ENCODE results near the gene TMEM35A.
"Not testable (repeated sequence)": the region's sequence is repeated elsewhere in the genome, so short reads cannot be mapped to it uniquely, and the experiment has no call there.

Gene TMEM35A

GRCh38 chrX:101078716-101079598 is at the start of gene TMEM35A:
Gene TMEM35A (plus strand): TSS chrX:101078879. CDS start chrX:101079003, 124 bp downstream.
- FAIRE-seq: no peak

- FAIRE-seq: no peak
Measured at GRCh38 chrX:101029665-101030064, 49.0 kb upstream of the TMEM35A start.

GRCh38 chrX:101037231-101037630 is 41.4 kb upstream of the TMEM35A start:
- no peak for FAIRE-seq

GRCh38 chrX:101040197-101040596 is 38.5 kb upstream of the TMEM35A start:
- no peak for FAIRE-seq

GRCh38 chrX:101051153-101051548 is 27.5 kb upstream of the TMEM35A start:
- FAIRE-seq: no peak

- FAIRE-seq: no peak
Measured at GRCh38 chrX:101051549-101052302, 27.0 kb upstream of the TMEM35A start, which contains the start of gene TRMT2B. Gene TRMT2B (minus strand): TSS chrX:101052111. CDS start chrX:101042289, 9,822 bp downstream.

DNA sequence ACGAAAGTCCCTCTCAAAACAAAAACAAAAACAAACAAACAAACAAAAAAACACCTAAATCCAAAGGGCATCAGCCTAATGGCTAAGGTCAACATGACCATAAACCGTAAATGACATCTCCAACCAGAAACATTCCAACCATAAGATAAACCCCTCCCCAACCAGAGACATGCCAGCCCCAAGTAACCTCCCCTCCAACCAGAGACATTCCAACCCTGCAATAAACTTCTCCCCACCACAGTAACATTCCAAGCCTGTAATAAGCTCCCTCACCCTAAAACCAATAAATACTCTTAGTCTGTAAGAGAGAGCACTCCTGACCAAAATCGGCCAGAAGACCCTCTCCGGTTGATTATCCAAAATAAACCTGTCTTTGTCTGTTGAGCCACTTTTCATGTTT is 22.1 kb upstream of the TMEM35A start:
- FAIRE-seq: not testable (repeated sequence)

GRCh38 chrX:101057093-101057714 is 21.5 kb upstream of the TMEM35A start:
- FAIRE-seq: no peak

- no peak for FAIRE-seq
Measured at GRCh38 chrX:101062176-101062575, 16.5 kb upstream of the TMEM35A start.

- no peak for FAIRE-seq
Measured at GRCh38 chrX:101071582-101071981, 7.1 kb upstream of the TMEM35A start.

- FAIRE-seq: no peak
Measured at GRCh38 chrX:101079736-101080270, 1.1 kb downstream of the TMEM35A start.

- no peak for FAIRE-seq
Measured at GRCh38 chrX:101080326-101081124, 1.8 kb downstream of the TMEM35A start.

GRCh38 chrX:101081231-101081630 is 2.6 kb downstream of the TMEM35A start:
- FAIRE-seq: no peak

- no peak for FAIRE-seq
Measured at GRCh38 chrX:101091817-101092216, 13.1 kb downstream of the TMEM35A start.

- peak; percentile 83 for FAIRE-seq
Measured at GRCh38 chrX:101097546-101098453, 19.1 kb downstream of the TMEM35A start, which contains the start of gene CENPI. Gene CENPI (plus strand): TSS chrX:101098204. CDS start chrX:101101071, 2,867 bp downstream.

GRCh38 chrX:101108284-101108683 is 29.6 kb downstream of the TMEM35A start:
- no peak for FAIRE-seq

DNA sequence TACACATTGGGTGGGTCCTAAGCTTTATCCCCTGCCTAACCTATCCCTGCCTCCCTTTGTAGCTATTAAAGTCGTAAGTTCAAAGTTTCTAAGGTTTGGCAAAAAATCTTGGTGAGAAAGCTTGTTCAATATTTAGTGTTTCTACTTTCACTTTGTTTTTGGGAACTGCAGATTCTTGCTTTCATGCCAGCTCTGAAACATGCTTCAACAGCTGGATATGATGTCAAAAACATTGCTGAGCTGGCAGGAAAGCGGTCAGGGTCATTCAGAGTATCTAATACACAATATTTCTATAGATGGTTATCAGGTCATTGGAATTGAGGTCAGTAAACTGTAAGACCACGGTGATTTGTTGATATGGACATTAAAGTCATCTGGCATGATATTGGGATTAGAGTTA is 39.0 kb downstream of the TMEM35A start:
- FAIRE-seq: no peak

DNA sequence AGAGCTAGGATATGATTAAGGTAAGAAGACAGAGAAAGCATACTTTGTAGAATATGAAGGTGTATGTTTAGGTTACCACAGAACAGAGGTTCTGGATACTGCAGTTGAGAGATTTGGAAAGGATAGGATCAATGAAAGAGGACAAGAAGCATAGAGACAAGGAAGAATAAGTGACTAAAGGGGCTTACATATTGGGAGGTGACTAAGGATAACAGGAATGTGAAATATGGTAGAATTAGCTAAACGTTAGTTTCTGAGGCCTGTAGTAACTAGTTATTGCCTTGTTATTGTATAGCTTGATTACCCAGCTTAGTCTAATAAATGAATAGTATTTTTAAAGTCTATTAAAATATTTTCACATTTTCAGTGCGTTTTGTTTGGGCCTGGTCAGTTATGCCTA is 57.6 kb downstream of the TMEM35A start:
- FAIRE-seq: no peak

Data from endometrium (tissue), 2 donors.